Neural progenitor cell (in vitro differentiated cells): ENCODE results near the gene GNA14. TPM values are rescaled to one million over a fixed set of nuclear protein-coding genes. Genes with fewer than 3 reads are reported as not detected.

Source experiments
- DNase-seq: peaks from one replicate; pipeline ENCODE4 v3.0.0-alpha.2; 2016; ENCODE audit warnings: low spot score
- H2AFZ ChIP-seq: fragments of 200-600 bp; sonication (generic); replicated peaks from 2 replicates; pipeline ENCODE4 v1.6.1; 2016; ENCODE audit warnings: antibody characterized with exemption
- H3F3A ChIP-seq: fragments of 200-600 bp; sonication (generic); 2 replicates; pipeline ENCODE4 v1.6.1; 2016; ENCODE audit warnings: antibody characterized with exemption, low read depth
- H3K27ac ChIP-seq: fragments of 200-600 bp; sonication (generic); 2 replicates; pipeline ENCODE4 v1.5.1; 2016; ENCODE audit warnings: mild to moderate bottlenecking
- H3K27me3 ChIP-seq: fragments of 200-600 bp; sonication (generic); 2 replicates; pipeline ENCODE4 v1.6.1; 2016; ENCODE audit warnings: mild to moderate bottlenecking, moderate library complexity
- H3K36me3 ChIP-seq: fragments of 200-600 bp; sonication (generic); 2 replicates; pipeline ENCODE4 v1.5.1; 2016
- H3K4me1 ChIP-seq: fragments of 200-600 bp; sonication (generic); 2 replicates; pipeline ENCODE4 v1.6.1; 2016; ENCODE audit warnings: mixed run types
- H3K4me2 ChIP-seq: fragments of 200-600 bp; sonication (generic); 2 replicates; pipeline ENCODE4 v1.6.1; 2016
- H3K4me3 ChIP-seq: fragments of 200-600 bp; sonication (generic); 2 replicates; pipeline ENCODE4 v1.5.1; 2016
- H3K79me2 ChIP-seq: fragments of 200-600 bp; sonication (generic); 2 replicates; pipeline ENCODE4 v1.6.1; 2016; ENCODE audit warnings: low read depth
- H3K9ac ChIP-seq: fragments of 200-600 bp; sonication (generic); 2 replicates; pipeline ENCODE4 v1.6.1; 2016
- H3K9me3 ChIP-seq: fragments of 200-600 bp; sonication (generic); 2 replicates; pipeline ENCODE4 v1.5.1; 2016; ENCODE audit warnings: low read depth
- H4K20me1 ChIP-seq: fragments of 200-600 bp; sonication (generic); 2 replicates; pipeline ENCODE4 v1.6.1; 2016; ENCODE audit warnings: low read depth
- H3K27ac Mint-ChIP-seq: 3 replicates; pipeline ENCODE4 v1.8.0; 2021; ENCODE audit warnings: mixed read lengths
- H3K27me3 Mint-ChIP-seq: 2 replicates; pipeline ENCODE4 v1.8.0; 2022; ENCODE audit warnings: low read depth, mild to moderate bottlenecking, inconsistent platforms, moderate library complexity, mixed read lengths; ENCODE audit not compliant: insufficient read depth
- H3K36me3 Mint-ChIP-seq: 3 replicates; pipeline ENCODE4 v1.8.0; 2021; ENCODE audit warnings: mixed read lengths
- H3K4me1 Mint-ChIP-seq: 3 replicates; pipeline ENCODE4 v1.8.0; 2021; ENCODE audit warnings: mixed read lengths
- H3K4me3 Mint-ChIP-seq: 3 replicates; pipeline ENCODE4 v1.8.0; 2021; ENCODE audit warnings: mild to moderate bottlenecking, moderate library complexity, mixed read lengths
- H3K9me3 Mint-ChIP-seq: 3 replicates; pipeline ENCODE4 v1.8.0; 2020; ENCODE audit warnings: mixed read lengths
- EZH2 ChIP-seq: fragments of 200-600 bp; sonication (generic); IDR thresholded peaks from 2 replicates; pipeline ENCODE4 v1.6.1; 2017; ENCODE audit warnings: antibody characterized with exemption, mild to moderate bottlenecking, moderate library complexity
- EZH2phosphoT487 ChIP-seq: fragments of 200-600 bp; sonication (generic); IDR thresholded peaks from 2 replicates; pipeline ENCODE4 v1.6.1; 2017; ENCODE audit warnings: antibody characterized with exemption
- total RNA-seq: library from RNA; depleted of rRNA; stranded (reverse); fragments of >200 nt; gene quantifications from 2 replicates; pipeline ENCODE4 v1.2.3, GENCODE V29; 2015; ENCODE audit warnings: low replicate concordance
- TF ChIP-seq, protein P1 (sequence below): fragments of 200-600 bp; sonication (generic); IDR thresholded peaks from 2 replicates; pipeline ENCODE4 v1.5.1; 2017; ENCODE audit warnings: antibody characterized with exemption, mild to moderate bottlenecking

Gene GNA14
- total RNA-seq, 1 donor from 2014 or later, result not detected

DNA sequence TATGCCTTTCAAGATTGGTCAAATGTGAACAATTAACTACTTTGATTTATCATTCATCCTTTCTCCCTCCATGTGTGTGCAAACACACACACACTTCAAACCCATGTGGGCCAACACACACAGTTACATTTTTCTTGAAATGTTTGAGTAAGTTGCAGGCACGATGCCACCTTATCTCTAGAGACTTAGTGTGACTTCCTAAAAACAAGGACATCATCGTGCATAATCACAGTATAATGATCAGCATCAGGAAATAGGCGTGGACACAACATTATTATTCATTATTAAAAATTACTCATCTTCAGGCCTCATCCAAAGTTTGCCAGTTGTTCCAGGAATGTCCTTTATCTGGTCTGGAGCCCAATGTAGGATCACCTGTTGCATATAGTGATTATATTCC is 209.5 kb downstream of the GNA14 start:
- no peak for TF ChIP-seq EZH2
- no peak for TF ChIP-seq EZH2phosphoT487
- TF ChIP-seq, protein P1, sequence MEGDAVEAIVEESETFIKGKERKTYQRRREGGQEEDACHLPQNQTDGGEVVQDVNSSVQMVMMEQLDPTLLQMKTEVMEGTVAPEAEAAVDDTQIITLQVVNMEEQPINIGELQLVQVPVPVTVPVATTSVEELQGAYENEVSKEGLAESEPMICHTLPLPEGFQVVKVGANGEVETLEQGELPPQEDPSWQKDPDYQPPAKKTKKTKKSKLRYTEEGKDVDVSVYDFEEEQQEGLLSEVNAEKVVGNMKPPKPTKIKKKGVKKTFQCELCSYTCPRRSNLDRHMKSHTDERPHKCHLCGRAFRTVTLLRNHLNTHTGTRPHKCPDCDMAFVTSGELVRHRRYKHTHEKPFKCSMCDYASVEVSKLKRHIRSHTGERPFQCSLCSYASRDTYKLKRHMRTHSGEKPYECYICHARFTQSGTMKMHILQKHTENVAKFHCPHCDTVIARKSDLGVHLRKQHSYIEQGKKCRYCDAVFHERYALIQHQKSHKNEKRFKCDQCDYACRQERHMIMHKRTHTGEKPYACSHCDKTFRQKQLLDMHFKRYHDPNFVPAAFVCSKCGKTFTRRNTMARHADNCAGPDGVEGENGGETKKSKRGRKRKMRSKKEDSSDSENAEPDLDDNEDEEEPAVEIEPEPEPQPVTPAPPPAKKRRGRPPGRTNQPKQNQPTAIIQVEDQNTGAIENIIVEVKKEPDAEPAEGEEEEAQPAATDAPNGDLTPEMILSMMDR, result no peak
- H3K27ac ChIP-seq, result no peak overlapping the region
- H3K4me1 ChIP-seq, result peaks cover 11% of the 10 kb centered on the region
- peaks cover 2% of the 10 kb centered on the region for H3K27me3 Mint-ChIP-seq
- H3K4me1 Mint-ChIP-seq, result peaks cover 16% of the 10 kb centered on the region
- no peak overlapping the region for H2AFZ ChIP-seq
- no peaks in the 10 kb centered on the region for H3K36me3 ChIP-seq
- no peaks in the 10 kb centered on the region for H3K27me3 ChIP-seq
- H3K9me3 Mint-ChIP-seq, result no peaks in the 10 kb centered on the region
- no peak overlapping the region for H3K4me2 ChIP-seq
- no peak overlapping the region for H3K4me3 Mint-ChIP-seq
- no peaks in the 10 kb centered on the region for H4K20me1 ChIP-seq
- no peaks in the 10 kb centered on the region for H3F3A ChIP-seq
- no peak for DNase-seq
- no peak overlapping the region for H3K9ac ChIP-seq
- no peaks in the 10 kb centered on the region for H3K79me2 ChIP-seq
- H3K27ac Mint-ChIP-seq, result no peak overlapping the region
- H3K4me3 ChIP-seq, result no peak overlapping the region
- H3K36me3 Mint-ChIP-seq, result no peaks in the 10 kb centered on the region
- no peaks in the 10 kb centered on the region for H3K9me3 ChIP-seq

DNA sequence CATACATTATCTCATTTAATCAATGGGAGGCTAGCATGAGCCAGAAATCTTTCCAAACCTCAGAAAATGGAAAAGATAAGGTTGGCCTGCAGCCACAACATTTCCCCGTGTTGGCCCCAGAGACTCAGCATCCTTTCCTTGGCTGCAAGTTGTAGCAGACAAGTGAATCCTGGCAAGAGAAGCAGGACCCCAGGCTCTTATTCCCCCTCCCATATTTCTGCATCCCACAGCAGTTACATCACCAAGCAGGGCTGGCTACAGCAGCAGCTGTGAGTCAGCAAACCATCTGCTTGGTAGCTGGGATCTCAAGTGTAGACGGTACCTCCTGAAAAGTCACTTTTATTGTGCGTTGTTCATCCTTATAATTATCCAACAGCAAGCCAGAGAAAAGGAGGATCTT is 212.4 kb downstream of the GNA14 start:
- Histone ChIP-seq H3K9ac (no peak overlapping the region), H3K9me3 (no peaks in the 10 kb centered on the region), H3F3A (no peaks in the 10 kb centered on the region), H3K4me2 (no peak overlapping the region), H3K79me2 (no peaks in the 10 kb centered on the region), H3K4me3 (no peak overlapping the region), H3K36me3 (no peaks in the 10 kb centered on the region), H4K20me1 (no peaks in the 10 kb centered on the region), H3K27ac (no peak overlapping the region), H2AFZ (no peak overlapping the region), H3K4me1 (peaks cover 11% of the 10 kb centered on the region), H3K27me3 (no peaks in the 10 kb centered on the region)
- TF ChIP-seq, protein P1, result no peak
- no peak for TF ChIP-seq EZH2
- TF ChIP-seq EZH2phosphoT487, result no peak
- Mint-ChIP-seq H3K36me3 (no peaks in the 10 kb centered on the region), H3K4me3 (no peak overlapping the region), H3K9me3 (no peaks in the 10 kb centered on the region), H3K27me3 (no peaks in the 10 kb centered on the region), H3K27ac (no peak overlapping the region), H3K4me1 (peaks cover 17% of the 10 kb centered on the region)
- DNase-seq, result no peak

DNA sequence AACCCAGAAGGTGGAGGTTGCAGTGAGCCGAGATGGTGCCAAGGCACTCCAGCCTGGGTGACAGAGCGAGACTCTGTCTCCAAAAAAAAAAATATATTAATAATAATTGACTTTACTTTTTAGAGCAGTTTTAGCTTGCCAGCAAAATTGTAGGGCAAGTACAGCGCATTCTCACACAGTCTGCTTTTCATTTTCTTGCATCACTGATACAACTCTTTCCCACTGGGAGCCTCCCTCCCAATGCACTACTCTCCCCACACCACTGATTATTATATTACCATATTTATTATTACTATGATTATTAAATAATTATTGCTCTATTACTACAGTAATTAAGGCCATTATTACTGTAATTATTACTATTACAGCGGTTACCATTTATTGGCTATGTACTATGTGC is 212.8 kb downstream of the GNA14 start:
- no peak overlapping the region for H3K4me3 ChIP-seq
- no peak overlapping the region for H3K27ac ChIP-seq
- Mint-ChIP-seq H3K27me3 (no peaks in the 10 kb centered on the region), H3K9me3 (no peaks in the 10 kb centered on the region), H3K36me3 (no peaks in the 10 kb centered on the region), H3K27ac (no peak overlapping the region), H3K4me1 (peaks cover 19% of the 10 kb centered on the region), H3K4me3 (no peak overlapping the region)
- H3K9ac ChIP-seq, result no peak overlapping the region
- H3F3A ChIP-seq, result no peaks in the 10 kb centered on the region
- no peak overlapping the region for H3K4me2 ChIP-seq
- no peaks in the 10 kb centered on the region for H3K79me2 ChIP-seq
- H2AFZ ChIP-seq, result no peak overlapping the region
- no peak for DNase-seq
- H4K20me1 ChIP-seq, result no peaks in the 10 kb centered on the region
- TF ChIP-seq EZH2, result no peak
- no peak for TF ChIP-seq EZH2phosphoT487
- TF ChIP-seq, protein P1, result no peak
- H3K4me1 ChIP-seq, result peaks cover 8% of the 10 kb centered on the region
- no peaks in the 10 kb centered on the region for H3K36me3 ChIP-seq
- no peaks in the 10 kb centered on the region for H3K27me3 ChIP-seq
- no peaks in the 10 kb centered on the region for H3K9me3 ChIP-seq
